Upper lobe of left lung (tissue), 4 donors: ENCODE data around the gene IL6.

ENCODE experiments used
- POLR2A ChIP-seq, 4 donors: fragments of 450-650 bp; IDR thresholded peaks; one replicate each; pipeline ENCODE4 v1.5.1; 2016 to 2017; ENCODE audit warnings: antibody characterized with exemption in 4 of 4, mild to moderate bottlenecking in 2 of 4
- POLR2AphosphoS5 ChIP-seq, 2 donors: sonication (generic); formaldehyde crosslinking; IDR thresholded peaks; one replicate each; pipeline ENCODE4 v1.5.1; 2017; ENCODE audit warnings: antibody characterized with exemption in 2 of 2
- TF ChIP-seq, protein P1 (sequence below), 6 experiments: fragments of 450-650 bp in 4 of 6; fragments of 200-600 bp in 2 of 6; sonication (generic) in 2 of 6; IDR thresholded peaks; one replicate each; pipeline ENCODE4 v1.5.1; 2016 to 2019; ENCODE audit warnings: antibody characterized with exemption in 6 of 6

DNA sequence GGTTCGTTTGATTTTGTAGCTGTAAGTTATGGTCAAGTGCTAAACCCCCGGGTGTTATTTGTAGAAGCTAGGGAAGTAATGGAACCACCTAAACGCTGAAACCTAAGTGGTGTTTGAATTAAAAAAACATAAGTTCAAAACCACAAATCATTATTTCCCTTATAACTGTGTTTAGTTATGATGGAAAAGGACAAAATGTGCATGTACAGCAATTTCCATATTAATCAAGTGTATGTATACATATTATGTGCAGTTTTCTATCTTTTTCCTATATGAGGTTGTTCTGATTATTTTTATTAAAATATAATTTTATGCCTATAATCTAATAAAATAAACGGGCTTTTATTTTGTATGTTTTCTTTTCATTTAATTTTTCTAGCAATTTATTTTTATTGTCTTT is 45.9 kb downstream of the IL6 start:
- TF ChIP-seq POLR2A (IDR thresholded peaks at IDR 0.05), result no peak
- TF ChIP-seq, protein P1, sequence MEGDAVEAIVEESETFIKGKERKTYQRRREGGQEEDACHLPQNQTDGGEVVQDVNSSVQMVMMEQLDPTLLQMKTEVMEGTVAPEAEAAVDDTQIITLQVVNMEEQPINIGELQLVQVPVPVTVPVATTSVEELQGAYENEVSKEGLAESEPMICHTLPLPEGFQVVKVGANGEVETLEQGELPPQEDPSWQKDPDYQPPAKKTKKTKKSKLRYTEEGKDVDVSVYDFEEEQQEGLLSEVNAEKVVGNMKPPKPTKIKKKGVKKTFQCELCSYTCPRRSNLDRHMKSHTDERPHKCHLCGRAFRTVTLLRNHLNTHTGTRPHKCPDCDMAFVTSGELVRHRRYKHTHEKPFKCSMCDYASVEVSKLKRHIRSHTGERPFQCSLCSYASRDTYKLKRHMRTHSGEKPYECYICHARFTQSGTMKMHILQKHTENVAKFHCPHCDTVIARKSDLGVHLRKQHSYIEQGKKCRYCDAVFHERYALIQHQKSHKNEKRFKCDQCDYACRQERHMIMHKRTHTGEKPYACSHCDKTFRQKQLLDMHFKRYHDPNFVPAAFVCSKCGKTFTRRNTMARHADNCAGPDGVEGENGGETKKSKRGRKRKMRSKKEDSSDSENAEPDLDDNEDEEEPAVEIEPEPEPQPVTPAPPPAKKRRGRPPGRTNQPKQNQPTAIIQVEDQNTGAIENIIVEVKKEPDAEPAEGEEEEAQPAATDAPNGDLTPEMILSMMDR (IDR thresholded peaks at IDR 0.05), result no peak
- no peak for TF ChIP-seq POLR2AphosphoS5 (IDR thresholded peaks at IDR 0.05)
